Fibroblast of skin of scalp (primary cell): Measurements from ENCODE around the gene LRRN1. TPM values are rescaled to one million over a fixed set of nuclear protein-coding genes. Genes with fewer than 3 reads are reported as not detected.

ENCODE experiments used
- DNase-seq: peaks from one replicate; pipeline ENCODE4 v3.0.0-alpha.2; 2013
- polyA plus RNA-seq, 2 experiments: library from polyadenylated mRNA; unstranded; fragments of 120-200 nt; gene quantifications; one replicate each; pipeline ENCODE4 v1.2.1, GENCODE V29; 2013; ENCODE audit not compliant: insufficient read length in 2 of 2

The LRRN1 gene
- 0.60 TPM for polyA plus RNA-seq (2013, experiment 1 of 2; ENCODE audit: insufficient read length)
- 1.9 TPM for polyA plus RNA-seq (2013, experiment 2 of 2; ENCODE audit: insufficient read length)

DNA sequence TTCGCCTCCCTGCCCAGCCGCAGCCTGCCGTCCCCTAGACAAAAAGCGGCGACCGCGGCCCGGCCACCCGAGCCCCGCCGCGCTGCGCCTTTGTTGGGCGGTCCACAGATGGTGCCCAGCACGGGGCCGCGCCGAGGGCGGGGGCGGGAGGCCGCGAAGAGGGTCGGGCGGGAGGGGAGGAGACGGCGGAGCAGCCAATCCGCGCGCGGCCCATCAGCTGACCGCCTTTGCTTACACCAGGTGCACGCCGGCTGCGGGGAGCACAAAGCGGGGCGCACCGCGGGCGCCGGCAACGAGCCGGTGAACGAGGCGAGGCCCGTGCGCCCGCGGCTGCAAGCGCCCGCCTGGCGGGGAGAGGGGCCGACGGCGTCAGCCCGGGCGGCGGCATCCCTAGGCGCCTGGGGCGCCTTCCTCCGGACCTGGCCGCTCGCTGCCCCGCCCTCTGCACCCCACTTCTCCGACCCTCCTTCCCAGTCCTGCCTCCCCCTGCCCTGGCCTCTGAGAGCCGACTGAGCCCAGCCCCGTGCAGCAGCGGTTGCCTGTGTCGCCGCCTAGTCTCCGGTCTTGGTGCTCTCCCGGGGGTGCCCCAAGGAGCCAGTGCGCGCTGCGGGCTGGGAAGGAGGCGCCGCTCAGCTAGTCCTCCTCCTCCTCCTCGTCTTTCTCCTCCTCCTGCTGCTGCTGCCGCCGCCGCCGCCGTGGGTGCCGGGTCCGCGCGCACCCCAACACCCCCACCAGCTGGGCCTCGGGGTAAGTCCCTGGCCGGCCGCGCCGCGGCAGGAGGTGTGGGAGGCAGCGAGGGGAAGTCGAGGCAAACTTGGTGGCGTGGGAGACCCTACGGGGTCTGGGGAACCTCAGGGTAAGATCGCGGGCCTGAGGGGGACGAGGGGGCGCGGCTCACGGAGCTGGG, at the start of gene LRRN1:
Gene LRRN1, plus strand, starts transcription at position 259 of the 907 bp plus-strand sequence. CDS start 45,211 bp downstream, outside the sequence.
- DNase-seq = no peak

DNA sequence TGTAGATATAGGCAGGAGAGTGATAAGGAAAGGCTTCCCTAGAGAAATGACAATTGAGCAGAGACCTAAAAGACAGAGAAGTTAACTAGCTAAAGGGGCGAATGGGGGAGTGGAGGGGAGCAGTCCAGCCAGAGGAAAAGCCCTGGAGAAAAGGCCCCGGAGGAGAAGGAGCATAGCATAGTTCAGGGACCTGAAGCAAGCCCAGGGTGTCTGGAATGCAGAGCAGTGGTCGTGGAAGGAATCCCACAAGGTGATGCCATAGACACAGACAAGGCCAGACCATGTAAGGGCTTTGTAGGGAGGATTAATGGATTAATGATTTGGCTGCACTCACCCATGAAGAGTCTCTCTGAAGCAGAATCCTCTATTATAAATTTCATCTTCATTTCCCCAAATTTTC, 45.8 kb upstream of the LRRN1 start:
- DNase-seq = no peak

DNA sequence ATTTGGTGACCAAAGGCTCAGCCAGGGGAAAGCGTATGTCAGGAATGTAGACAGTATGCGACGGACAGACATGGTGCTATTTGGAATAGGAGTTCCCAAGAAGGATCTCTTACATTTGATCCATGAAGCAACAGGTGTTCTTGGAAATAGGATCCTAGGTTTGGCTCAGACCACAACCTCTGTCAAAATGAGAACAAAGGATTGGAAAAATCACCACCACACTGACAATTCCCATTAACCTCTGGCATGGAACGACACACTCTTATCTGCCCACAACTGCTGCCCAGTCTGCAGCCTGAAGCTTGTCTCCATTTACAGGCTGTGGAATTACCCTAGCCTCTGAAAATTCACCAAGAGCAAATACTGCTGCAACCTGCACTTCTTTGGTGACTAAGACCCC, 33.6 kb upstream of the LRRN1 start:
- DNase-seq = no peak

DNA sequence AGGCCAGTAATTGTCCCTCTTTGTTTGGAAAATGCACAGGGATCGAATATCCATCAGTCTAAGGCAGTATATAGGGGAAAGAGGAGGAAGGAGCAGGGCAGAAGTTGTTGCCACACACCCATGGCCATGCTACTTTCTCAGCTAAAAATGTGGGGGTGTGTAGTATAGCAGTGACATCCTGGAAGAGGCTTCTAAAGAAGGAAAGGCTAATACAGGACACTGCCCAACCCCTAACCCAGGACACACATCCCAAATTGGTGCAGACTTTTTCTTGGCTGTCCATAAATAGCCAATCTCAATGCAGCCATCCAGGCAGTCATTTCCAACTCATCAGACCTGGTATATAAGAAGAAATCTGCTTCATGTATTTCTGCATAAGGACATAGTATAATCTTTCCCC, 33.1 kb upstream of the LRRN1 start:
- no peak for DNase-seq

DNA sequence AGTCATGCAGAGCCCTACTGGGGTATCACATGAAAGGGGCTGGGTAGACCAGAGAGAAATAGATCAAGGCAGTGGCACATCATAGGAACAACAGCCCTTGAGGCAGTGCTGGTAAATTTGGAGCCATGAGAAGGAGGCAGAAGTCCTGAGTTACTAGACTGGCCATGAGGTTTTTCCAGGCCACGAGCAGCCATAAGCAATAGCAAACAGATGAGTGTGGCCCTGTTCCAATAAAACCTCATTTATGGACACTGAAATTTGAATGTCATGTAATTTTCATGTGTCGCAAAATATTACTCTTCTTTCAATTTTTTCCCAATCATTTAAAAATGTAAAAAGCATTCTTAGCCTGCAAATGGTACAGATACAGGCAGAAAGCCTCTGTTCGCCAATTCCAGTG, 28.1 kb upstream of the LRRN1 start:
- no peak for DNase-seq

DNA sequence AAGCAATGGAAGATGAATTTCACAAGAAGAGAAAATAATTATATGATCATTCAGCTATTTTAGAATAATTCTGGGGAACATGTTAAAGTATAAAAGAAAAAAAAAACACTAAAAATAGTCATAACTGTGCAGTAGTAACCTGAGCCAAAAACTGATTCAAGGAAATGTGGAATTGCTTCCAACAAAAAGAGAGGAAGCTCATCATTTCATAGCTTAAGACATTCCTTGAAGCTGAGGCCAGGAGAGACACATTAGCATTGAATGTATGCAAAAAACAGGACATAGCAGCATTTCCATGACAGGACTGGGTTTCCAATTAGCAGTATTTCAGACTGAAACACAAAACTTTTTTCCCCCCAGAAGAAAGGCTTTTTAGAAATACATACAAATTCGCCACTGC, 27.7 kb upstream of the LRRN1 start:
- no peak for DNase-seq

DNA sequence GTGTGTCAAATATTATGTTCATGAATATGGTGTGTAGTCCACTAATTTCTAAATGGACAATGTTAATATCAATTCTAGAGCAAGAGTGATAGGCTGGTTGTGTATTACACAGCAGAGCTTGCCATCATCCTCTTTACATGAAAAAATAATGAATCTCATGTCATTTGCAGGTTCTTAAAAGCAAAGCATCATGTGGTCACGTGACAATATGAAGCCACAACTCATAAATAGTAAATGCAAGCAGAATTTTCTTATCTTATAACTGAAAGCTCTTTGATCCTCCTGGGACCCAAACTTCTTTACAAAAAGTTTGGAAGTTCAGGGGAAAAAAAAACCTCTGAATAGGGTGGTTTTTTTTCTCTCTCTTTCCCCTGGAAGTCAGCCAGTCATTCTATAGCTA, 26.9 kb upstream of the LRRN1 start:
- no peak for DNase-seq

DNA sequence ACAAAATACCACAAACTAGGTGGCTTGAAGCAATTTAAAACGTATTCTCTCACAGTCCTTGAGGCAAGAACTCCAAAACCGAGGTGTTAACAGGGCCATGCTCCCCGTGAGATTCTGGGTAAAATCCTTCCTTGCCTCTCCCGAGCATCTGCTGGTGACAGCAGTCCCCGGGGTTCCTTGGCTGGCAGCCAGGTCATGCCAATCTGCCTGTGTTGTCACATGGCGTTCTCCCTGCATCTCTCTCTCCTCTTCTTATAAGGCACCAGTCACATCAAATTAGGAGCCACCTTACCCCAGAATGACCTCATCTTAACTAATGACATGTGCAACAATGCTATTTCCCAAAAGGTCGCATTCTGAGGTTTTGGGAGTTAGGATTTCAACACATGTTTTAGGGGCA, 26.3 kb upstream of the LRRN1 start:
- no peak for DNase-seq

DNA sequence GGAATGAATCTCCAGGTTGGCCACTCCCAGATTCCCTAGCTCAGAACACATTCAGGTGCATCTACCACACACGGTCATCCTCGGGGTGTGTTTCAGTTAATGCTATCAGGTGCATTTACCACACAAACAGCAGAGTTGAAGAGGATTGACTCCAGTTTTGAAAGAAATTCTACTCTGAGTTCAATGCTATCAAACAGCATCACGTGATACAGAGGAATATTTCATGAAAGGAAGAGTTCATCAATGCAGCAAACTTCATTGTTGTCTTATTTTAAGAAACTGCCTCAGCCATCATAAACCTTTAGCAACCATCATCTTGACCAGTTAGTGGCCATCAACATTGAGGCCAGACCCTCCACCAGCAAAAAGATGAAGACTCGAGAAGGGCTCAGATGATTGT, 22.6 kb upstream of the LRRN1 start:
- DNase-seq = no peak

DNA sequence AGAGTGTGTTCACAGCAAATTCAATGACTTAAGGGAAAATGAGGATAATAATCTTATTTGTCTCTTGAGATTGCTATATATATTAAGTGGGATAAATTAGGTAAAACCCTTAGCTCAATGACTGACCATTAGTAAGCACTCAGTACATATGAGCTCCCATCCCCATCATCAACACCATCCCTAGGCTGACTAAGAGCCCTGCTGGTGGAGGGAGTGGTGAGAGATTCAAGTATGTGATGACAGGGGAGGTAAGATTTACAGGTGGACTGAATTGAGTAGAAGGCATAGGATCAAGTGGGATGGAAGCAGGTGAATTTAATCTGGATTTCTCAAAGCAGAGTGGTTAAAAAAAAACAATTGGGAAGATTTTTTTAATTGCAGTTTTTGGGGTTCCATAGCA, 21.0 kb upstream of the LRRN1 start:
- DNase-seq = no peak

DNA sequence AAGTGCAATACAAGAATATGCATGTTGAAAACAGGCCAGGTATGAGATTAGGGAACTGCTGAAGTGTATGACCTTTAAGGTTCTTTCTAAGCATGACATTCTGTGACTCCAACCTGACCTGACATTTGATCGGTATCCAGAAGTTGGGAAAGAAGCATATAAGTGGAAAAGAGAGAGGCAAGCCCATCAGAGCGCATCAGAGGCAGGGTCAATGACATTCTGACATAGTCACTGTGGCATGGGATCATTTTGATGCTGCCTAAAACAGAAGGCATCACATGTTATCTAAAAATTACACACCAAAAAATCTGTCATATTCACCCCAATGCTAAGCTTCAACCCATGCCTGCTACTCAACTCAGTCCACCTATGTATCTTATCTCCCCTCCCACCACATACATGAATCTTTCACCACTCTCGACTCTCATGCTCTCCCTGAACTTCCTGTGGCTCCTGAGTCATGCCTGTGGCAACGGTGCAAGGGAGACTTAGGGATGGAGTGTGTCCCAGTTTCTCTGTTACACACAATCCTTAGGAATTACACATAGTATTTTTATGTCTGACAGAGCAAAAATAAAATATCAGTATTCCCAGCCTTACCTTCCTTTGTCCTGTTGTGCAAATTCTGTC, 20.5 kb upstream of the LRRN1 start:
- DNase-seq = peak; percentile 17

DNA sequence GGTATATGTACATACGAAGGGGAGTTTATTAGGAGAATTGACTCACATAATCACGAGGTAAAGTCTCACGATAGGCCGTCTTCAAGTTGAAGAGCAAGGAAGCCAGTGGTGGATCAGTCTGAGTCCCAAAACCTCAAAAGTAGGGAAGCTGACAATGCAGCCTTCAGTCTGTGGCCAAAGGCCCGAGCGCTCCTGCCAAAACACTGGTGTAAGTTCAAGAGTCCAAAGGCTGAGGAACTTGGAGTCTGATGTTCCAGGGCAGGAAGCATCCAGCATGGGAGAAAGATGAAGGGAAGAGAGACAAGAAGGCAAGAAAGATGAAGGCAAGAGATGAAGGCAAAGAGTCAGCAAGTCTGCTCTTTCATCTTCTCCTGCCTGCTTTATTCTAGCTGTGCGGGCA, 16.8 kb upstream of the LRRN1 start:
- DNase-seq = no peak

DNA sequence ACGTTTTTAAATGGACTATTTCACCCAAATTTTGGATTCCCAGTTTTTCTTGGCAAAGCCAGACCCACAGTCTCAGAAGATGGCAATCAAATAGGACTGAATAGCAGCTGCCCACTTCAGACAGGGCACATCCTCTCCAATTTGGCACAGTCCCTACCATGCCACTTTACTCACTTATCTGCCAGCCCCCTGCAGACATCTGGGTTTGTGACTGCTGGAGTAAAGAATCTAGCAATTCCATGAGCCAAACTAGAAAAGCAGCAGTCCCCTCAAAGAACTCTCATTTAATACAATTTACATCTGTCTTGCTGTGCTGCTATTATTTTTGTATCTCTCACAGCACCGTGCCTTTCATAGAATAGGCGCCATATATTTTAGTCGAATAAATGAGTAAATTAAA, 16.0 kb upstream of the LRRN1 start:
- no peak for DNase-seq

DNA sequence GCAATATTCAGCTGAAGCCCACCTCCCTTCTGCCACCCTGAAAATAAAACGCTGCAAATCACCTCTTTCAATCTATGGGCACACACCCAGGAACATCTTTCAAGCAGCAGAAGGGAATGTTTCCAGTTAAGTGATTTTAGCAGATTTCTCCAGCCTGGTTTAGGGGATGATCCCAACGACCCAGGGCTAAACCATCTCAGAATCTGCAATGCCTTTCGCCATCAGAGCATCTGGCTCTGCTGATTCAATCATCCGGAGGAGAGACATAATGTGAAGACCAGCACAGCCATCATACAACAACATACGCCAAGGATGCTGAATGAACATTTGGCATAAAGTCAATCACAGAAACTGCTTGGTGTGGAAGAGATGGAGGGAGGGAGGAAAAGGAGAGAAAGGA, 15.5 kb upstream of the LRRN1 start:
- DNase-seq = no peak

DNA sequence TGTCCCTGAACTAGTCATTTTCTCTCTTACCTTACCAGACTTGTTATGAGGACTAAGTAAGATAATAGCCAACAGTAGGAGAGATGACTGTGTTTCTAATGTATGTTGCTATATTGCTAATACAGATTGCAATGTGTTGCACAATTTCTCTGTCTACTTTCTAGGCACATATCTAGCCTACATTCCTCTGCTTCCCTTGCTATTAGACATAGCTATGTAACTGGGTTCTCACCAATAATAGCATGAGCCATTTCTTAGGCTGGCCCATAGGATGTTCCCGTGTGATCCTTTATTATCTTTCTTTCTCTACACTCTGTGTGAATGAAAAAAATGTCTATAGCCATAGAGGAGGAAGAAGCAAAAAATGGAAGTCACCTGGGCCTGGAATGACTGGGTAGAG, 6.8 kb upstream of the LRRN1 start:
- no peak for DNase-seq

DNA sequence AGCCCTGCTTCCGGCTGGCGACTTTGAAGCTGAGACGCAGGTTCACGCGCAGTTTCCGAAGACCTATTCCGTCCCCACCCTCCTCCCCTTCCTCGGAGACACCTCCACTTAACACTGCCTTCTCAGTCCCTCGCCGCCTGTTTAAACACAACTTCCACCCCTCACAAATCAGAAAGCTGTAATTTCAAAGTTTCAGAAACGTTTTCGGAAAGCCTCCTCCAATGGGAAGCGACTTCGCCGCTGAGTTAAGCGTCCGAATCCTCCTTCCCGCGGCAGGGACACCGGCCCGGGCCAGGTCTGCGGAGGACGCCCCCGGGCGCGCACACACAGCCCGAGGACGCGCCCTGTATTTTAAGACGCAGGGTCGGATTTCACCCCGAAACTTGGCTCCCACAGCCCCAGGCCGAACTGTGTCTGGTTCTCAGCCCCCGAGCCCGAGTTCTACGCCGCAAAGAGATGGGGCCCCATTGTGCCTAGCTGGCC, 559 bp upstream of the LRRN1 start:
- DNase-seq = no peak

DNA sequence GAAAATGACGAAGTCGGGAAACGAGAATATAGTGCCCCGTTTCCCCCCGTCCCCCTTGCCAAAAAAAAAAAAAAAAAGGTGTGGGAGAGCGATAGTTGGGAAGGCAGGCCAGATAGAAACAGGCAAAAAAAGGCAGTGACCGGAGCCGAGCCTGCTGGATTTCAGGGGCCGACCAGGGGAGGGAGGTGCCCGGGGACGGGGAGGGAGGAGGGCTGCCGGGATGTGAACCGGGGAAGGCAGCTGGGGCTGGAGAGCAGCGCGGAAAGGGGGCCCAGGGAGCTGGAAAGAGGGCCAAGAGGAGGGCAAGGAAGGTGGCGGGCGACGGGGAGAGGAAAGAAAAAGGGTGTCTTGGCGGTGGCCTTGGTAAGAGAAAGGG, 837 bp downstream of the LRRN1 start:
- DNase-seq = no peak

DNA sequence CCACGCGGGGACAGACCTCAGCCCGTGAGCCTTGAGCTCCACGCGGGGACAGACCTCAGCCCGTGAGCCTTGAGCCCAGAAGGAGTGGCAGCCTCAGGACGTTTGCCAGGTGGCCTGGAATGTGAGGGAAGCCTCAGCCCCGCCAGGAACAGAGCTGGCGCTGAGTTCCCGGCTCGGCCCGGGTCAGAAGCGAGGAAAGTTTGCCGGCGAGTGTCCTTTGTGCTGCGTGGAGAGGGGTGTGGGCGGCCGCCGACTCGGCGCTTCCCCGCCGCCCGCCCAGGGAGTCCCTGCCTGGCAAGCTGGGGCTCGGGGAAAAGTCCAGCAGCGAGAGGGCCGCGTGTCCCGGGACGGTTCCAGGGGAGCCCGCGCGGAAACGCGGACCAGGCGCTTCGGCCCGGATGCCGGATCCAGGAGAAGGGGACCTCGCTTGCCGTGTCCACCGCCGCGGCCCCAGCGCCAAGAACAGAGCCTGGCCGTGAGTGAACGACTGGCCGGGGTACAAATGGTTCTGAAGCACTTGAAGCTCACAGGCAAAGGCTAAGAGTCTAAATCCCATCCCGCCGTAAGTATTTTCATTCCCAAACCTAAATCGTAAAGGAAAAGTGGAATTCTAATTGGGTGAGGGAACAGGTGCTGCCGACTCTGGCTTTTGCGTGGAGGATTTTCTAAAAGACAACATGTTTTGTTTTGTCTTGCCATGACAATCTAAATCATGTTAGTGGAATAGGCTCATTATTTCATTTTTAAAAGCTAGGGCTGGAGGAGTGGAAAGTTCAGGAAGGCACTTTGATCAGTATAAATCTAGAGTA, 1.7 kb downstream of the LRRN1 start:
- no peak for DNase-seq

DNA sequence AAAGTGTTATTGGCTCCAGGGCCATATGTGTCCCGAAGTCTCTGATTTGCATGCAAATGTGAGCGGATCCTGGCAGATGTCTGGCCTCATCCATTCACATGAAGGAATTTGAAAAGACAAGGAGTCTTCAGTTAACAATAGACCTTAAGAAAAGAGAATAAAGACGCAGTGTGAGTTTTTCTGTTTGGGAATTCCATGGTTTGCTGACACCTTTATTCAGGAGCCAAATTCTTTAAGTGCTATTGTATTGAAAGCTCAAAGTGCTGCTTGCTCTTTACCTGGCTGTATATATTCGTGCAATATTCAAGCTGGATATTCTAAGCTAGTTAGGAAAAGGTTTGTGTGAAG, 2.2 kb downstream of the LRRN1 start:
- no peak for DNase-seq

DNA sequence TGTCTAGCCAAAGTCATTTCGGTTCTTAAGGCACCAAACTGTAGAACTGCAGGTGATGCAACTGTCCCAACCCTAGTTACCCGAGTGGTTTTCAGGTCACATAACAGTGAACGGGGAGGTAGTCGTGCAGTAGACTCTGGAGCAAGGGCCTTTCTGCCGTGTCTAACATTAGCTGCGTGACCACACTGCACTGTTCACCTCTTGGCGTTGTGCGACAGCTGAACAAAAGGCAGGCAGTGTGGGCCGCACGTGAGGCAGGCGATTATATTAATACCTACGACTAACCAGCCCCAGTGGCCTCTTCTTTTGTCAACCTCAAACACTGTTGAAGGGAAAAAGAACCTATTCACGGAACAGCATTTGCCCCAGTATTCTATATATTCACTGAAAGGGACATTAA, 2.8 kb downstream of the LRRN1 start:
- DNase-seq = no peak

DNA sequence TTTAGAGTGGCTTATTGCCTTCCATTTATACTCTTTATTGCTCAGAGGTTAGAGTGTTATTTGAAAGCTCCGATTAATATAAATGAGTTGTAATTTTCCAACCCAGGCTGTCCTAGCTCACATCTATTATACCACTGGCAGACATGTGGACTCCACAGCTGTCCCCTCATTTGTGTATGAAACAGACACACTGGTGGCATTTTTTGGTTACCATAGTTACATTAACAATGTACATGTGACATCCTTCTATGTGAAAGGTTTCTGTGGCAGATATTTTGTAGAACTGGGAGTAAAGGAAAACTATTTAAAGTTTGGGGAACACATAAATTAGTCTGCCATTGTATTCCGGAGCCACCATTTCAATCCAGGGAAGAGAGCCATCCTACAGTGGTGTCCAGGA, 5.3 kb downstream of the LRRN1 start:
- DNase-seq = no peak

DNA sequence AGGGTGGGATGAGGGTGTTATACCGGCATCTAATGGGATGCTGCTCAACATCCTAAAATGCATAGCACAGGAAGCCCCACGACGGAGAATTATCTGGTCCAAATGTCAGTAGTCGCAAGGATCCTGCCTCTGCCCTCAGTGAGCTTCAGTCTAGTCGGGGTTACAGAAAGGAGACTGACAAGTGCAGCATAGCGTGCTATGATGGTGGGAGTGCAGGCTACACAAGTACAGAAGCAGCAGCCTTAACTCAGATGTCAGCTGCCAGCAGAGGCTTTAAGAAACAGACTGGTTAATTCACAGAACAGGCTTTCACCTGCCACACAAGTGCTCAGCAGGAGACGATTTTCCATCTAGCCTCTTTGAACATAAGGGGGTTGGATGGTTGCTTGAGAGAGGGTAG, 6.9 kb downstream of the LRRN1 start:
- no peak for DNase-seq

DNA sequence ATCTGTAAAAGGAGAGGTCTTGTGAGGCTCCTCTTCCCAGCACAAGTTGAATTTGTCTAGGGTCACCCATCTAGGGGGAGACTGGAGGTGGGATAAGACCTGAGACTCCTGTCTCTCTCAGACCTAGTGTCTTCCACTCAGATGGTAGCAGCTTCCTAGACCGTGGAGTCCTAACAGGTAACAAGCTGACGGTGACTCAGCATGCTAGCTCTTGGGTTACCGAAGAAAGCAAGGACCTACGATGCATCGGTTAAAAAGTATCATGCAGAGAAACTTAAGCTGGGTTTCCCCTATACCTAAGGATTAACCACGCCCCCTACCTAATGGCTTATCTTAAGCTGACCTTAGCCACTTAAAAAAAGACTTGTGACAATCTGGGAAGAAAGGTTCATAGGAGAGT, 7.6 kb downstream of the LRRN1 start:
- no peak for DNase-seq
